Muscle of leg (tissue), 11 donors: ENCODE measurements around the gene ZNF804A. TPM values are rescaled to one million over a fixed set of nuclear protein-coding genes. Genes with fewer than 3 reads are reported as not detected.

Source experiments
- DNase-seq: peaks from one replicate; pipeline ENCODE4 v3.0.0; 2013
- H3K27ac ChIP-seq: one replicate; pipeline ENCODE4 v1.5.1; 2013; ENCODE audit warnings: mild to moderate bottlenecking, low read length, control low read depth
- H3K27me3 ChIP-seq: one replicate; pipeline ENCODE4 v1.6.1; 2013; ENCODE audit warnings: low read length; ENCODE audit not compliant: control insufficient read depth, insufficient read depth
- H3K36me3 ChIP-seq: one replicate; pipeline ENCODE4 v1.6.1; 2013; ENCODE audit warnings: low read length; ENCODE audit not compliant: control insufficient read depth, insufficient read depth
- H3K4me1 ChIP-seq: one replicate; pipeline ENCODE4 v1.6.1; 2013; ENCODE audit warnings: low read length; ENCODE audit not compliant: control insufficient read depth, insufficient read depth
- H3K4me3 ChIP-seq: one replicate; pipeline ENCODE4 v1.5.1; 2013; ENCODE audit warnings: low read length, control low read depth
- H3K9me3 ChIP-seq: replicated peaks from 2 replicates; pipeline ENCODE4 v1.6.1; 2013; ENCODE audit warnings: low read depth, low read length; ENCODE audit not compliant: control insufficient read depth
- WGBS: methylation state at CpG from one replicate; pipeline ENCODE4 v1.1.5; 2013; ENCODE audit warnings: missing lambda C conversion rate; ENCODE audit not compliant: insufficient coverage; 5-methylcytosine and 5-hydroxymethylcytosine counted together
- polyA plus RNA-seq, 8 donors: library from polyadenylated mRNA; unstranded; fragments of 120-200 nt; gene quantifications; one replicate each; pipeline versions ENCODE4 v1.2.1 to v1.2.3, GENCODE V29; 2013; ENCODE audit warnings: inconsistent platforms in 1 of 8, low replicate concordance in 1 of 8; ENCODE audit not compliant: insufficient read length in 8 of 8, insufficient read depth in 1 of 8
- total RNA-seq: library from RNA; stranded (reverse); fragments of 120-200 nt; gene quantifications from one replicate; pipeline ENCODE4 v1.2.4, GENCODE V29; 2013

ZNF804A gene
- total and polyA plus RNA-seq, 9 donors: 0.09 to 0.51 (median 0.34) TPM

- H3K4me1 ChIP-seq: peaks cover 9% of the 10 kb centered on the region
- no peaks in the 10 kb centered on the region for H3K9me3 ChIP-seq
- no peak overlapping the region for H3K4me3 ChIP-seq
- H3K36me3 ChIP-seq: no peaks in the 10 kb centered on the region
- H3K27ac ChIP-seq: no peak overlapping the region
- H3K27me3 ChIP-seq: peaks cover 13% of the 10 kb centered on the region
- no peak for DNase-seq
- WGBS: no CpG with 5 or more reads among the region's 2 CpGs
Measured at GRCh38 chr2:184599872-184600222, 1.5 kb downstream of the ZNF804A start.

GRCh38 chr2:184602734-184603133 is 4.4 kb downstream of the ZNF804A start:
- Histone ChIP-seq H3K36me3 (no peaks in the 10 kb centered on the region), H3K9me3 (no peaks in the 10 kb centered on the region), H3K4me1 (peaks cover 5% of the 10 kb centered on the region), H3K27me3 (peaks cover 8% of the 10 kb centered on the region), H3K27ac (no peak overlapping the region), H3K4me3 (no peak overlapping the region)
- DNase-seq: no peak
- no CpG with 5 or more reads among the region's 3 CpGs for WGBS

- Histone ChIP-seq H3K4me1 (no peaks in the 10 kb centered on the region), H3K9me3 (no peaks in the 10 kb centered on the region), H3K4me3 (no peak overlapping the region), H3K27me3 (no peaks in the 10 kb centered on the region), H3K36me3 (no peaks in the 10 kb centered on the region), H3K27ac (no peak overlapping the region)
- no peak for DNase-seq
Measured at GRCh38 chr2:184610891-184611290, 12.6 kb downstream of the ZNF804A start.

- no peaks in the 10 kb centered on the region for H3K4me1 ChIP-seq
- H3K9me3 ChIP-seq: no peaks in the 10 kb centered on the region
- H3K27me3 ChIP-seq: no peaks in the 10 kb centered on the region
- H3K36me3 ChIP-seq: no peaks in the 10 kb centered on the region
- no peak overlapping the region for H3K27ac ChIP-seq
- no CpG with 5 or more reads among the region's 2 CpGs for WGBS
- H3K4me3 ChIP-seq: no peak overlapping the region
- peak; percentile 26 for DNase-seq
Measured at GRCh38 chr2:184611361-184612085, 13.2 kb downstream of the ZNF804A start.

GRCh38 chr2:184620367-184620766 is 22.0 kb downstream of the ZNF804A start:
- Histone ChIP-seq H3K27ac (no peak overlapping the region), H3K4me3 (no peak overlapping the region), H3K4me1 (no peaks in the 10 kb centered on the region), H3K27me3 (no peaks in the 10 kb centered on the region), H3K36me3 (no peaks in the 10 kb centered on the region), H3K9me3 (no peaks in the 10 kb centered on the region)
- no peak for DNase-seq
- no CpG with 5 or more reads among the region's 1 CpG for WGBS

GRCh38 chr2:184624311-184624710 is 26.0 kb downstream of the ZNF804A start:
- Histone ChIP-seq H3K27me3 (no peaks in the 10 kb centered on the region), H3K27ac (no peak overlapping the region), H3K9me3 (no peaks in the 10 kb centered on the region), H3K36me3 (no peaks in the 10 kb centered on the region), H3K4me1 (no peaks in the 10 kb centered on the region), H3K4me3 (no peak overlapping the region)
- DNase-seq: no peak

GRCh38 chr2:184628051-184628450 is 29.7 kb downstream of the ZNF804A start:
- Histone ChIP-seq H3K4me3 (no peak overlapping the region), H3K36me3 (no peaks in the 10 kb centered on the region), H3K27me3 (no peaks in the 10 kb centered on the region), H3K27ac (no peak overlapping the region), H3K4me1 (no peaks in the 10 kb centered on the region), H3K9me3 (no peaks in the 10 kb centered on the region)
- no peak for DNase-seq
- WGBS: 92% methylated on average over 2 of the region's 7 CpGs

GRCh38 chr2:184633726-184634125 is 35.4 kb downstream of the ZNF804A start:
- H3K4me3 ChIP-seq: no peak overlapping the region
- H3K27me3 ChIP-seq: no peaks in the 10 kb centered on the region
- DNase-seq: no peak
- H3K27ac ChIP-seq: no peak overlapping the region
- no peaks in the 10 kb centered on the region for H3K4me1 ChIP-seq
- H3K36me3 ChIP-seq: no peaks in the 10 kb centered on the region
- H3K9me3 ChIP-seq: no peaks in the 10 kb centered on the region

- H3K27me3 ChIP-seq: no peaks in the 10 kb centered on the region
- H3K4me1 ChIP-seq: no peaks in the 10 kb centered on the region
- no peak overlapping the region for H3K27ac ChIP-seq
- no peak for DNase-seq
- WGBS: no CpG with 5 or more reads among the region's 1 CpG
- H3K36me3 ChIP-seq: no peaks in the 10 kb centered on the region
- no peak overlapping the region for H3K4me3 ChIP-seq
- no peaks in the 10 kb centered on the region for H3K9me3 ChIP-seq
Measured at GRCh38 chr2:184637781-184638180, 39.5 kb downstream of the ZNF804A start.

- DNase-seq: no peak
- H3K4me1 ChIP-seq: no peaks in the 10 kb centered on the region
- H3K9me3 ChIP-seq: no peaks in the 10 kb centered on the region
- H3K27ac ChIP-seq: no peak overlapping the region
- H3K36me3 ChIP-seq: no peaks in the 10 kb centered on the region
- H3K27me3 ChIP-seq: no peaks in the 10 kb centered on the region
- H3K4me3 ChIP-seq: no peak overlapping the region
Measured at GRCh38 chr2:184644685-184645084, 46.4 kb downstream of the ZNF804A start.

GRCh38 chr2:184646177-184646576 is 47.8 kb downstream of the ZNF804A start:
- Histone ChIP-seq H3K9me3 (no peaks in the 10 kb centered on the region), H3K4me1 (no peaks in the 10 kb centered on the region), H3K36me3 (no peaks in the 10 kb centered on the region), H3K27me3 (no peaks in the 10 kb centered on the region), H3K27ac (no peak overlapping the region), H3K4me3 (no peak overlapping the region)
- WGBS: 80% methylated on average over 2 of the region's 2 CpGs
- DNase-seq: peak; percentile 37
